Astrocyte (in vitro differentiated cells and primary cell): Measurements from ENCODE around the gene EOGT. TPM values are rescaled to one million over a fixed set of nuclear protein-coding genes. Genes with fewer than 3 reads are reported as not detected.

Experiments used
- DNase-seq: peaks from one replicate; pipeline ENCODE4 v3.0.0-alpha.2; 2010; ENCODE audit warnings: low read depth
- FAIRE-seq: peaks from 2 replicates; lab custom pipeline; 2011; peaks lifted over from hg19 to GRCh38; lab: Jason Lieb, UNC
- H2AFZ ChIP-seq: 2 replicates; pipeline ENCODE4 v1.6.0; 2012; ENCODE audit warnings: low read depth, low read length, inconsistent platforms
- H3K27ac ChIP-seq: 2 replicates; pipeline ENCODE4 v1.5.1; 2011; ENCODE audit warnings: low read depth, low read length, inconsistent platforms
- H3K27me3 ChIP-seq: 2 replicates; pipeline ENCODE4 v1.6.0; 2011; ENCODE audit warnings: low read length, inconsistent platforms; ENCODE audit not compliant: insufficient read depth
- H3K36me3 ChIP-seq: 2 replicates; pipeline ENCODE4 v1.5.1; 2011; ENCODE audit warnings: low read length, inconsistent platforms; ENCODE audit not compliant: insufficient read depth
- H3K4me1 ChIP-seq: 2 replicates; pipeline ENCODE4 v1.5.1; 2011; ENCODE audit warnings: low read length, inconsistent platforms; ENCODE audit not compliant: insufficient read depth
- H3K4me2 ChIP-seq: 2 replicates; pipeline ENCODE4 v1.6.0; 2012; ENCODE audit warnings: low read length, inconsistent platforms
- H3K4me3 ChIP-seq: 2 replicates; pipeline ENCODE4 v1.5.1; 2011; ENCODE audit warnings: low read depth, mild to moderate bottlenecking, low read length, inconsistent platforms; ENCODE audit not compliant: insufficient read depth
- H3K79me2 ChIP-seq: 2 replicates; pipeline ENCODE4 v1.6.0; 2012; ENCODE audit warnings: mild to moderate bottlenecking, low read length, inconsistent platforms; ENCODE audit not compliant: insufficient read depth
- H3K9ac ChIP-seq: 2 replicates; pipeline ENCODE4 v1.6.0; 2012; ENCODE audit warnings: mild to moderate bottlenecking, low read length, inconsistent platforms
- H3K9me3 ChIP-seq: 2 replicates; pipeline ENCODE4 v1.5.1; 2012; ENCODE audit warnings: low read depth, mild to moderate bottlenecking, low read length, inconsistent platforms; ENCODE audit not compliant: insufficient read depth
- H4K20me1 ChIP-seq: 2 replicates; pipeline ENCODE4 v1.6.0; 2012; ENCODE audit warnings: low read length, inconsistent platforms; ENCODE audit not compliant: insufficient read depth
- H3K27ac Mint-ChIP-seq: one replicate; pipeline ENCODE4 v1.8.0; 2021; ENCODE audit warnings: mild to moderate bottlenecking, mixed read lengths; ENCODE audit not compliant: unreplicated experiment
- H3K27me3 Mint-ChIP-seq: one replicate; pipeline ENCODE4 v1.8.0; 2021; ENCODE audit warnings: low read depth, mixed read lengths; ENCODE audit not compliant: unreplicated experiment
- H3K36me3 Mint-ChIP-seq: one replicate; pipeline ENCODE4 v1.8.0; 2021; ENCODE audit warnings: low read depth, mixed read lengths; ENCODE audit not compliant: unreplicated experiment
- H3K4me1 Mint-ChIP-seq: one replicate; pipeline ENCODE4 v1.8.0; 2021; ENCODE audit warnings: low read depth, mixed read lengths; ENCODE audit not compliant: unreplicated experiment
- H3K4me3 Mint-ChIP-seq: one replicate; pipeline ENCODE4 v1.8.0; 2021; ENCODE audit warnings: mild to moderate bottlenecking, moderate library complexity, mixed read lengths; ENCODE audit not compliant: unreplicated experiment
- H3K9me3 Mint-ChIP-seq: one replicate; pipeline ENCODE4 v1.8.0; 2021; ENCODE audit warnings: mild to moderate bottlenecking, mixed read lengths; ENCODE audit not compliant: unreplicated experiment
- CTCF ChIP-seq: IDR thresholded peaks from 2 replicates; pipeline ENCODE4 v1.5.1; 2011; ENCODE audit warnings: low read depth, mild to moderate bottlenecking, inconsistent platforms, low read length, moderate library complexity; ENCODE audit not compliant: insufficient read depth
- EZH2 ChIP-seq: IDR thresholded peaks from 2 replicates; pipeline ENCODE4 v1.6.1; 2012; ENCODE audit warnings: mild to moderate bottlenecking, low read length, inconsistent platforms; ENCODE audit not compliant: insufficient read depth
- total RNA-seq: library from RNA; stranded (reverse); gene quantifications from 2 replicates; pipeline ENCODE4 v1.2.1, GENCODE V29; 2021

The EOGT gene
- total RNA-seq, 1 donor from 2014 or later: 32.3 TPM

GRCh38 chr3:68958932-68959331 is 54.6 kb downstream of the EOGT start:
- H3K27ac Mint-ChIP-seq: no peak overlapping the region
- no peak overlapping the region for H3K4me2 ChIP-seq

GRCh38 chr3:68957895-68958294 is 55.6 kb downstream of the EOGT start:
- Mint-ChIP-seq H3K27ac (no peak overlapping the region), H3K27me3 (peaks cover 11% of the 10 kb centered on the region)
- FAIRE-seq: no peak

More at GRCh38 chr3:68958932-68959331, 54.6 kb downstream of the EOGT start:
- Mint-ChIP-seq H3K9me3 (no peaks in the 10 kb centered on the region), H3K36me3 (no peaks in the 10 kb centered on the region), H3K4me1 (no peaks in the 10 kb centered on the region), H3K4me3 (no peak overlapping the region), H3K27me3 (peaks cover 11% of the 10 kb centered on the region)
- Histone ChIP-seq H2AFZ (no peak overlapping the region), H3K36me3 (no peaks in the 10 kb centered on the region), H3K9me3 (no peaks in the 10 kb centered on the region), H3K27me3 (peaks cover 4% of the 10 kb centered on the region), H3K79me2 (no peaks in the 10 kb centered on the region), H3K9ac (no peak overlapping the region), H3K27ac (no peak overlapping the region), H3K4me3 (no peak overlapping the region), H4K20me1 (no peaks in the 10 kb centered on the region), H3K4me1 (no peaks in the 10 kb centered on the region)
- no peak for FAIRE-seq
- no peak for DNase-seq
- TF ChIP-seq CTCF: no peak
- TF ChIP-seq EZH2: no peak

More at GRCh38 chr3:68957895-68958294, 55.6 kb downstream of the EOGT start:
- H3K9me3 ChIP-seq: no peaks in the 10 kb centered on the region
- H3K36me3 ChIP-seq: no peaks in the 10 kb centered on the region
- H3K4me3 ChIP-seq: no peak overlapping the region
- H3K4me2 ChIP-seq: no peak overlapping the region
- Mint-ChIP-seq H3K4me3 (no peak overlapping the region), H3K4me1 (no peaks in the 10 kb centered on the region), H3K36me3 (no peaks in the 10 kb centered on the region), H3K9me3 (no peaks in the 10 kb centered on the region)
- no peak for DNase-seq
- TF ChIP-seq EZH2 (no peak), CTCF (no peak)
- no peaks in the 10 kb centered on the region for H3K4me1 ChIP-seq
- H2AFZ ChIP-seq: no peak overlapping the region
- H4K20me1 ChIP-seq: no peaks in the 10 kb centered on the region
- peaks cover 4% of the 10 kb centered on the region for H3K27me3 ChIP-seq
- H3K79me2 ChIP-seq: no peaks in the 10 kb centered on the region
- H3K9ac ChIP-seq: no peak overlapping the region
- no peak overlapping the region for H3K27ac ChIP-seq
